WTC11 (cell line): Measurements from ENCODE around the gene APOL6.

Source experiments
- ATF3 ChIP-seq: sonication (generic); formaldehyde crosslinking; conservative IDR thresholded peaks from 2 replicates; pipeline ENCODE4 v1.8.1; 2022; ENCODE audit warnings: mild to moderate bottlenecking, missing genetic modification reagents
- ATF6 ChIP-seq: sonication (generic); formaldehyde crosslinking; IDR thresholded peaks from 2 replicates; pipeline ENCODE4 v1.8.1; 2023; ENCODE audit warnings: mild to moderate bottlenecking, missing genetic modification reagents
- CTCF ChIP-seq: fragments of 200-600 bp; IDR thresholded peaks from 2 replicates; pipeline ENCODE4 v1.8.0; 2022; ENCODE audit warnings: antibody characterized with exemption
- SMAD3 ChIP-seq: sonication (generic); formaldehyde crosslinking; IDR thresholded peaks from 2 replicates; pipeline ENCODE4 v1.8.0; 2022; ENCODE audit warnings: missing genetic modification reagents, mild to moderate bottlenecking, borderline replicate concordance
- SOX15 ChIP-seq: fragments of 250-450 bp; sonication (Bioruptor Pico); IDR thresholded peaks from 2 replicates; pipeline ENCODE4 v1.9.0; 2021; ENCODE audit warnings: mild to moderate bottlenecking
- SP1 ChIP-seq: sonication (generic); formaldehyde crosslinking; conservative IDR thresholded peaks from 2 replicates; pipeline ENCODE4 v1.8.1; 2022; ENCODE audit warnings: missing genetic modification reagents
- TEAD4 ChIP-seq: sonication (generic); formaldehyde crosslinking; IDR thresholded peaks from 2 replicates; pipeline ENCODE4 v1.8.0; 2022; ENCODE audit warnings: mild to moderate bottlenecking, missing genetic modification reagents
- ZBTB21 ChIP-seq: sonication (generic); formaldehyde crosslinking; IDR thresholded peaks from 2 replicates; pipeline ENCODE4 v1.8.1; 2023; ENCODE audit warnings: mild to moderate bottlenecking, missing genetic modification reagents, borderline replicate concordance
- TF ChIP-seq, protein P1 (sequence below): sonication (generic); formaldehyde crosslinking; IDR thresholded peaks from 2 replicates; pipeline ENCODE4 v1.8.0; 2022; ENCODE audit warnings: mild to moderate bottlenecking, missing genetic modification reagents
- TF ChIP-seq, protein P2 (sequence below): sonication (generic); formaldehyde crosslinking; IDR thresholded peaks from 2 replicates; pipeline ENCODE4 v1.8.0; 2023; ENCODE audit warnings: missing genetic modification reagents
- TF ChIP-seq, protein P3 (sequence below): sonication (generic); formaldehyde crosslinking; IDR thresholded peaks from 2 replicates; pipeline ENCODE4 v1.8.1; 2023; ENCODE audit warnings: mild to moderate bottlenecking, missing genetic modification reagents, moderate library complexity

GRCh38 chr22:35609761-35610160, 38.5 kb upstream of the APOL6 start:
- TF ChIP-seq, protein P1, sequence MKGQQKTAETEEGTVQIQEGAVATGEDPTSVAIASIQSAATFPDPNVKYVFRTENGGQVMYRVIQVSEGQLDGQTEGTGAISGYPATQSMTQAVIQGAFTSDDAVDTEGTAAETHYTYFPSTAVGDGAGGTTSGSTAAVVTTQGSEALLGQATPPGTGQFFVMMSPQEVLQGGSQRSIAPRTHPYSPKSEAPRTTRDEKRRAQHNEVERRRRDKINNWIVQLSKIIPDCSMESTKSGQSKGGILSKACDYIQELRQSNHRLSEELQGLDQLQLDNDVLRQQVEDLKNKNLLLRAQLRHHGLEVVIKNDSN (CRISPR knock-in tag), result no peak
- TF ChIP-seq, protein P2, sequence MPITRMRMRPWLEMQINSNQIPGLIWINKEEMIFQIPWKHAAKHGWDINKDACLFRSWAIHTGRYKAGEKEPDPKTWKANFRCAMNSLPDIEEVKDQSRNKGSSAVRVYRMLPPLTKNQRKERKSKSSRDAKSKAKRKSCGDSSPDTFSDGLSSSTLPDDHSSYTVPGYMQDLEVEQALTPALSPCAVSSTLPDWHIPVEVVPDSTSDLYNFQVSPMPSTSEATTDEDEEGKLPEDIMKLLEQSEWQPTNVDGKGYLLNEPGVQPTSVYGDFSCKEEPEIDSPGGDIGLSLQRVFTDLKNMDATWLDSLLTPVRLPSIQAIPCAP, result no peak
- no peak for TF ChIP-seq SOX15 (CRISPR knock-in tag)
- TF ChIP-seq SMAD3, result no peak
- TF ChIP-seq CTCF, result no peak
- no peak for TF ChIP-seq SP1
- TF ChIP-seq ATF3, result no peak
- TF ChIP-seq ATF6, result no peak
- TF ChIP-seq, protein P3, sequence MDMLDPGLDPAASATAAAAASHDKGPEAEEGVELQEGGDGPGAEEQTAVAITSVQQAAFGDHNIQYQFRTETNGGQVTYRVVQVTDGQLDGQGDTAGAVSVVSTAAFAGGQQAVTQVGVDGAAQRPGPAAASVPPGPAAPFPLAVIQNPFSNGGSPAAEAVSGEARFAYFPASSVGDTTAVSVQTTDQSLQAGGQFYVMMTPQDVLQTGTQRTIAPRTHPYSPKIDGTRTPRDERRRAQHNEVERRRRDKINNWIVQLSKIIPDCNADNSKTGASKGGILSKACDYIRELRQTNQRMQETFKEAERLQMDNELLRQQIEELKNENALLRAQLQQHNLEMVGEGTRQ (CRISPR knock-in tag), result no peak
- no peak for TF ChIP-seq ZBTB21 (CRISPR knock-in tag)
- TF ChIP-seq TEAD4 (CRISPR knock-in tag), result no peak
